Stimulated activated CD4-positive, alpha-beta T cell treated with anti-CD3 and anti-CD28 coated beads, Interleukin-15, amount 100 ng/mL, for 1 hour (primary cell): Measurements from ENCODE around the gene CAMK1D.
A peak's percentile ranks its signal among the peaks of the same experiment; 100 is the strongest.
"Not testable (repeated sequence)": the region's sequence is repeated elsewhere in the genome, so short reads cannot be mapped to it uniquely, and the experiment has no call there.

Source experiments
- DNase-seq, 2 donors: peaks; one replicate each; pipeline ENCODE4 v3.0.0-alpha.2; 2020; ENCODE audit warnings: low read depth in 1 of 2, low spot score in 1 of 2

CAMK1D gene

GRCh38 chr10:12427276-12427675 is 77.9 kb downstream of the CAMK1D start:
- no peak for DNase-seq

GRCh38 chr10:12428447-12429135 is 79.2 kb downstream of the CAMK1D start:
- no peak for DNase-seq

- no peak for DNase-seq
These were observed 81.1 kb downstream of the CAMK1D start for GRCh38 chr10:12430406-12430982.

GRCh38 chr10:12431151-12432101 is 82.1 kb downstream of the CAMK1D start:
- no peak for DNase-seq

- no peak for DNase-seq
These were observed 83.2 kb downstream of the CAMK1D start for GRCh38 chr10:12432402-12433189.

- no peak for DNase-seq
These were observed 84.9 kb downstream of the CAMK1D start for GRCh38 chr10:12434277-12434676.

GRCh38 chr10:12434677-12435076 is 85.3 kb downstream of the CAMK1D start:
- not testable (repeated sequence) for DNase-seq

- no peak for DNase-seq
These were observed 86.0 kb downstream of the CAMK1D start for GRCh38 chr10:12435348-12435747.

GRCh38 chr10:12438919-12439692 is 89.8 kb downstream of the CAMK1D start:
- no peak for DNase-seq

GRCh38 chr10:12439767-12440166 is 90.4 kb downstream of the CAMK1D start:
- not testable (repeated sequence) for DNase-seq

- DNase-seq = no peak
These were observed 93.7 kb downstream of the CAMK1D start for GRCh38 chr10:12443026-12443425.

GRCh38 chr10:12444981-12445700 is 95.8 kb downstream of the CAMK1D start:
- DNase-seq = no peak

GRCh38 chr10:12445701-12446334 is 96.5 kb downstream of the CAMK1D start:
- no peak for DNase-seq

- DNase-seq = no peak
These were observed 99.0 kb downstream of the CAMK1D start for GRCh38 chr10:12448340-12448728.

GRCh38 chr10:12448729-12449391 is 99.5 kb downstream of the CAMK1D start:
- peak; percentile 28 to 42 for DNase-seq

GRCh38 chr10:12455318-12455717 is 106.0 kb downstream of the CAMK1D start:
- DNase-seq = no peak

- DNase-seq = no peak
These were observed 106.4 kb downstream of the CAMK1D start for GRCh38 chr10:12455766-12456165.

- DNase-seq = no peak
These were observed 110.0 kb downstream of the CAMK1D start for GRCh38 chr10:12459340-12459739.

- no peak for DNase-seq
These were observed 110.4 kb downstream of the CAMK1D start for GRCh38 chr10:12459762-12460161.
